Neural crest cell (in vitro differentiated cells): Measurements from ENCODE around the gene DCUN1D2. TPM values are rescaled to one million over a fixed set of nuclear protein-coding genes. Genes with fewer than 3 reads are reported as not detected.

Experiments
- DNase-seq: peaks from one replicate; pipeline ENCODE4 v3.0.0; 2021; ENCODE audit warnings: low read depth, mixed read lengths, low spot score
- H3K27ac Mint-ChIP-seq: one replicate; pipeline ENCODE4 v1.8.0; 2021; ENCODE audit warnings: mild to moderate bottlenecking, mixed read lengths; ENCODE audit not compliant: unreplicated experiment
- H3K27me3 Mint-ChIP-seq: 2 replicates; pipeline ENCODE4 v1.8.0; 2021; ENCODE audit warnings: low read depth, mild to moderate bottlenecking, mixed read lengths
- H3K36me3 Mint-ChIP-seq: 2 replicates; pipeline ENCODE4 v1.8.0; 2021; ENCODE audit warnings: low read depth, mild to moderate bottlenecking, mixed read lengths
- H3K4me1 Mint-ChIP-seq: 2 replicates; pipeline ENCODE4 v1.8.0; 2021; ENCODE audit warnings: mixed read lengths
- H3K4me3 Mint-ChIP-seq: one replicate; pipeline ENCODE4 v1.8.0; 2021; ENCODE audit warnings: mild to moderate bottlenecking, mixed read lengths
- H3K9me3 Mint-ChIP-seq: 2 replicates; pipeline ENCODE4 v1.8.0; 2021; ENCODE audit warnings: mixed read lengths
- total RNA-seq: library from RNA; stranded (reverse); gene quantifications from 2 replicates; pipeline ENCODE4 v1.2.1, GENCODE V29; 2021
- TF ChIP-seq, protein P1 (sequence below): fragments of 200-600 bp; sonication (generic); conservative IDR thresholded peaks from 2 replicates; pipeline ENCODE4 v1.5.0; 2021; ENCODE audit warnings: antibody characterized with exemption, mild to moderate bottlenecking

The DCUN1D2 gene
- total RNA-seq, 1 donor from 2014 or later: 32.1 TPM

DNA sequence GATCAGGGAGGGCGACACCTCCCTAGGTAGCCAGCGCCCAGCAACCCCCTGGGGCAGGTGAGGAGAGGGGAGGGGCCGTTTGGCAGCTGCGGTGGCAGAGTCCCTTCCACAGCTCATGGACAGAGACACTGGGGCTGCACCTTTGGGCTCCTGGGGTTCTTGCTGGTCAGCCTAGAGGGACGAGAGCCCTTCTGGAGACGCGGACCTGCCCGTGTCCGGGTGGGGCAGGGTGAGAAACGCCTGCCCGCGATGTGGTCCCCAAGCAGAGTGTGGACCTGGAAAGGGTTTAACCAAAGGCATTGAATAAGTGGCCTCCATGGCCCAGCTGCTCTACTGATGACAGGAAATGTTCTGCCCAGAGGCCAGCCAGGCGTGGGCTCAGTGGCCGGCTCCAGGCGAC lies 75.5 kb downstream of the DCUN1D2 start:
- H3K27ac Mint-ChIP-seq: no peak overlapping the region
- H3K27me3 Mint-ChIP-seq: peaks cover 3% of the 10 kb centered on the region
- TF ChIP-seq, protein P1, sequence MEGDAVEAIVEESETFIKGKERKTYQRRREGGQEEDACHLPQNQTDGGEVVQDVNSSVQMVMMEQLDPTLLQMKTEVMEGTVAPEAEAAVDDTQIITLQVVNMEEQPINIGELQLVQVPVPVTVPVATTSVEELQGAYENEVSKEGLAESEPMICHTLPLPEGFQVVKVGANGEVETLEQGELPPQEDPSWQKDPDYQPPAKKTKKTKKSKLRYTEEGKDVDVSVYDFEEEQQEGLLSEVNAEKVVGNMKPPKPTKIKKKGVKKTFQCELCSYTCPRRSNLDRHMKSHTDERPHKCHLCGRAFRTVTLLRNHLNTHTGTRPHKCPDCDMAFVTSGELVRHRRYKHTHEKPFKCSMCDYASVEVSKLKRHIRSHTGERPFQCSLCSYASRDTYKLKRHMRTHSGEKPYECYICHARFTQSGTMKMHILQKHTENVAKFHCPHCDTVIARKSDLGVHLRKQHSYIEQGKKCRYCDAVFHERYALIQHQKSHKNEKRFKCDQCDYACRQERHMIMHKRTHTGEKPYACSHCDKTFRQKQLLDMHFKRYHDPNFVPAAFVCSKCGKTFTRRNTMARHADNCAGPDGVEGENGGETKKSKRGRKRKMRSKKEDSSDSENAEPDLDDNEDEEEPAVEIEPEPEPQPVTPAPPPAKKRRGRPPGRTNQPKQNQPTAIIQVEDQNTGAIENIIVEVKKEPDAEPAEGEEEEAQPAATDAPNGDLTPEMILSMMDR: no peak
- no peak for DNase-seq
- H3K9me3 Mint-ChIP-seq: no peaks in the 10 kb centered on the region
- peaks cover 2% of the 10 kb centered on the region for H3K36me3 Mint-ChIP-seq
- no peaks in the 10 kb centered on the region for H3K4me1 Mint-ChIP-seq
- H3K4me3 Mint-ChIP-seq: no peak overlapping the region

DNA sequence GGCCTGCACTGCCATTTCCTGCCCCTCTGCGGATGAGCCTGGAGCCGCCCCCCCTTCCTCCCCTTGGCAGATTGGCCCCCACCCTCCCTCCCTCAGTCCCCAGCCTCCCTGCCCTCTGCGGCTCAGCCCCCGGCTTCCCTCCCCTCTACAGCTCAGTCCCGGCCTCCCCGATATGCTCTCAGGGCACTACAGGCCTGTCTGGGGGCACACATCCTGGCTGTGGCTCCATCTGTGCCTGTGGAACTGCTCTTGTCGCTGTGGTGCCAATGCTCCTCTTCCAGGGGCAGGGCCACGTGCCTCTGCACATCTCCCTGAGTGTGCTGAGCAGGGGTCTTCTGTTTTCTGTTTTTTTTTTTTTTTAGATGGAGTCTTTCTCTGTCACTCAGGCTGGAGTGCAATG lies 76.2 kb downstream of the DCUN1D2 start:
- Mint-ChIP-seq H3K9me3 (no peaks in the 10 kb centered on the region), H3K4me3 (no peak overlapping the region), H3K27ac (no peak overlapping the region), H3K36me3 (peaks cover 2% of the 10 kb centered on the region), H3K27me3 (peaks cover 3% of the 10 kb centered on the region), H3K4me1 (no peaks in the 10 kb centered on the region)
- TF ChIP-seq, protein P1: no peak
- no peak for DNase-seq

DNA sequence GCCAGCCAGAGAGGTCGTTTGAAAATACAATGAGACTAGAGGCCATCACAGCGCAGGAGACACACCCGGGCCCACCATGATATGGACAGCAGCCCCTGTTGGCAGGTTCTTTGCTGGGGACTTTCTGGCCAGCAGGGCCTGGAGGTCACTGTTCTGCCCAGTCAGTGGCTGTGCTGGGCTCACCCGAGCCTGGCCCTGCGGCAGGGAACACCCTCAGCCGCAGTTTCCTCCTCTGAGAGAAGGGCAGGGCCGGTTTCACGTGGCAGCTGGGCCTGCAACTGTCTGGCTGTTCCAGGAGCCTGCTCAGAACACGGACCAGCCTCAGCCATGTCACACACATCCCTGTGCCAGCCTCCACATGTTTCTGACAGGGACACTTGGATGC lies 76.6 kb downstream of the DCUN1D2 start:
- H3K36me3 Mint-ChIP-seq: peaks cover 2% of the 10 kb centered on the region
- DNase-seq: no peak
- no peaks in the 10 kb centered on the region for H3K9me3 Mint-ChIP-seq
- H3K27ac Mint-ChIP-seq: no peak overlapping the region
- H3K27me3 Mint-ChIP-seq: peaks cover 3% of the 10 kb centered on the region
- H3K4me1 Mint-ChIP-seq: no peaks in the 10 kb centered on the region
- TF ChIP-seq, protein P1: no peak
- no peak overlapping the region for H3K4me3 Mint-ChIP-seq

DNA sequence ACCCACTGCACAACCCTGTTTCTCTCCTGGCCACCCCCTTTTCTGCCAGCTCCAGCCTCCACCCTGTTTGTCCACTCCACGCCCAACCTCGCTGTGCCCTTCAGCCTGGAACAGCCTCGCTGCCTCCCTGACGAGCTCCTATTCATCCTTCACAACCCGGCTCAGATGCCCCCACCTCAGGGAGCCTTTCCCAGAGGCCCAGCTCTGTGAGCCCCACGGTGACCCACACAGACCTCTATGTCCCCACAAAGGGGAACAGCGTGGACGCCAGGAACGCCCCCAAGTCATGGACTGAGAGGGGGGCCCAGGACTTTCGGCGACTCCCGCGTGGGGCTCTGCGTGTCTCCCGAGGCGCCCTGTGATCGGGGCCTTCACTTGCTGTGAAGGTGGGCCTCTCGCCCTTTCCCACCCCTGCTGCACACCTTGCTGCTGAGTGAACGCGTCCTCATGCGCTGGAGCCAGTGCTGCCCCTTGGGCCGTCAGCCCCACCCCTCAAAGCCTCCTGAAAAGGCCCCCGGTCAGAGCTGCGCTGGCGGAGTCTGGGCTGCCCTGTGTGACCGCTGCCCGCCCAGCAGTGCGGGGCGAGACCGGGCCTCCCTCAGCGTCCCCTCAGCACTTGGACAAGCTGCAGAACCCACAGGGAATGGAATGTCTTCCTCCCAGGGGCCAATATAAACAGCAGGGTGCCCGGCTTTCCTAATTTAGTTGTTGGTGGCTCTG lies 77.2 kb downstream of the DCUN1D2 start:
- no peak for DNase-seq
- H3K4me1 Mint-ChIP-seq: peaks cover 2% of the 10 kb centered on the region
- no peak overlapping the region for H3K4me3 Mint-ChIP-seq
- TF ChIP-seq, protein P1: no peak
- H3K27ac Mint-ChIP-seq: no peak overlapping the region
- H3K36me3 Mint-ChIP-seq: peaks cover 2% of the 10 kb centered on the region
- H3K27me3 Mint-ChIP-seq: peaks cover 3% of the 10 kb centered on the region
- no peaks in the 10 kb centered on the region for H3K9me3 Mint-ChIP-seq

DNA sequence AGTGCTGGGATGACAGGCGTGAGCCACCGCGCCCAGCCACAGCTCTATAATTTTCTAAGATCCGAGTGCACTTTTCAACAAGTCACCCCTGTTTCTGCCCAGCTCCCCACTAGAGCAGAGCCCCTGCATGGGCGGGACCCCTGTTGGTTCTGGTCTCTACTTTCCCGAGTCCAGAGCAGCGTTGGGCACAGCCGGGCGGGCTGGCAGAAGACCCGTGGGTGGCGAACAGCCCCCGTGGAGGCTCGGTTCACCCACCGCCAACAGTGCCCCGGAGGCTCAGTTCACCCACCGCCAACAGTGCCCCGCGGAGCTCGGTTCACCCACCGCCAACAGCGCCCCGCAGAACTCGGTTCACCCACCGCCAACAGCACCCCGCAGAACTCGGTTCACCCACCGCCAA lies 78.1 kb downstream of the DCUN1D2 start:
- H3K36me3 Mint-ChIP-seq: peaks cover 2% of the 10 kb centered on the region
- DNase-seq: no peak
- no peaks in the 10 kb centered on the region for H3K9me3 Mint-ChIP-seq
- no peak overlapping the region for H3K4me3 Mint-ChIP-seq
- peaks cover 3% of the 10 kb centered on the region for H3K27me3 Mint-ChIP-seq
- no peak overlapping the region for H3K27ac Mint-ChIP-seq
- TF ChIP-seq, protein P1: no peak
- peaks cover 4% of the 10 kb centered on the region for H3K4me1 Mint-ChIP-seq
